A673 (cell line): ENCODE measurements around the gene LDLRAD3. TPM values are rescaled to one million over a fixed set of nuclear protein-coding genes. Genes with fewer than 3 reads are reported as not detected.
A peak's percentile ranks its signal among the peaks of the same experiment; 100 is the strongest.

Source experiments
- BruUV-seq: library from RNA; stranded (reverse); fragments of 400-500 nt; replicated peaks from 2 replicates; lab custom pipeline; 2021; lab: Mats Ljungman, UMichigan
- CTCF ChIA-PET: fragments of 300-600 bp; sonication (Branson Sonifier 250); formaldehyde crosslinking; loops from one replicate; lab custom pipeline; 2022; ENCODE audit warnings: antibody characterized with exemption; lab: Charles Lee
- POLR2A ChIA-PET: fragments of 300-600 bp; sonication (Branson Sonifier 250); formaldehyde crosslinking; loops from one replicate; lab custom pipeline; 2022; ENCODE audit warnings: antibody characterized with exemption; ENCODE audit not compliant: low non-redundant PET; lab: Charles Lee
- DNase-seq: peaks from one replicate; pipeline ENCODE4 v3.0.0-alpha.2; 2015; ENCODE audit warnings: low spot score
- H3K27ac ChIP-seq: fragments of 200-600 bp; sonication (generic); 2 replicates; pipeline ENCODE4 v1.5.1; 2016; ENCODE audit warnings: mixed run types, low read depth, mild to moderate bottlenecking, mixed read lengths, antibody characterized with exemption, low read length; ENCODE audit not compliant: poor library complexity, severe bottlenecking
- H3K27me3 ChIP-seq: fragments of 200-600 bp; sonication (generic); replicated peaks from 2 replicates; pipeline ENCODE4 v1.6.1; 2017; ENCODE audit warnings: mixed run types, low read depth, mild to moderate bottlenecking, mixed read lengths, antibody characterized with exemption, low read length; ENCODE audit not compliant: insufficient read depth, poor library complexity
- H3K36me3 ChIP-seq: fragments of 200-600 bp; sonication (generic); 2 replicates; pipeline ENCODE4 v1.6.1; 2016; ENCODE audit warnings: mixed run types, mild to moderate bottlenecking, mixed read lengths, antibody characterized with exemption, low read length; ENCODE audit not compliant: insufficient read depth, poor library complexity, severe bottlenecking
- H3K4me1 ChIP-seq: fragments of 200-600 bp; sonication (generic); 2 replicates; pipeline ENCODE4 v1.6.1; 2017; ENCODE audit warnings: mixed run types, mild to moderate bottlenecking, mixed read lengths, antibody characterized with exemption, low read length; ENCODE audit not compliant: insufficient read depth, poor library complexity, severe bottlenecking
- H3K4me3 ChIP-seq: fragments of 200-600 bp; sonication (generic); 2 replicates; pipeline ENCODE4 v1.5.1; 2016; ENCODE audit warnings: low read depth, mixed run types, mild to moderate bottlenecking, mixed read lengths, low read length; ENCODE audit not compliant: poor library complexity, severe bottlenecking
- H3K9me3 ChIP-seq: fragments of 200-600 bp; sonication (generic); 2 replicates; pipeline ENCODE4 v1.6.1; 2016; ENCODE audit warnings: mixed run types, low read depth, mild to moderate bottlenecking, mixed read lengths, antibody characterized with exemption, low read length; ENCODE audit not compliant: poor library complexity, severe bottlenecking
- CTCF ChIP-seq: fragments of 300-800, 200-600 bp; sonication (generic); conservative IDR thresholded peaks from 2 replicates; pipeline ENCODE4 v1.5.1; 2017; ENCODE audit warnings: low read depth, mild to moderate bottlenecking, antibody characterized with exemption, low read length, moderate library complexity, mixed read lengths
- EZH2 ChIP-seq: fragments of 200-600 bp; sonication (generic); IDR thresholded peaks from 2 replicates; pipeline ENCODE4 v1.6.1; 2017; ENCODE audit warnings: borderline replicate concordance, low read depth, mild to moderate bottlenecking, mixed read lengths, antibody characterized with exemption, low read length; ENCODE audit not compliant: poor library complexity, severe bottlenecking
- intact Hi-C: fragments of 100-400 bp; cut with micrococcal nuclease; formaldehyde crosslinking; loops from one replicate; pipeline ENCODE4 v1.10.0; 2022; ENCODE audit not compliant: unreplicated experiment
- total RNA-seq: library from RNA; stranded (reverse); gene quantifications from 2 replicates; pipeline ENCODE4 v1.2.3, GENCODE V29; 2021

LDLRAD3 gene
- total RNA-seq, 1 experiment from 2014 or later, result 13.1 TPM

- ChIA-PET CTCF (no interaction called here), POLR2A (no interaction called here)
- Histone ChIP-seq H3K36me3 (no peaks in the 10 kb centered on the region), H3K4me1 (peaks cover 8% of the 10 kb centered on the region), H3K4me3 (no peak overlapping the region), H3K27me3 (no peaks in the 10 kb centered on the region), H3K9me3 (no peaks in the 10 kb centered on the region), H3K27ac (no peak overlapping the region)
- intact Hi-C loops, result no loop called here
- DNase-seq, result no peak
- TF ChIP-seq EZH2, result no peak
- no peak for TF ChIP-seq CTCF
- no TSS peak for BruUV-seq
These were observed 133.5 kb downstream of the LDLRAD3 start for GRCh38 chr11:36077368-36077767.

- peak; percentile 55 for DNase-seq
- Histone ChIP-seq H3K4me3 (no peak overlapping the region), H3K27ac (no peak overlapping the region), H3K9me3 (no peaks in the 10 kb centered on the region), H3K4me1 (peaks cover 8% of the 10 kb centered on the region), H3K27me3 (no peaks in the 10 kb centered on the region), H3K36me3 (no peaks in the 10 kb centered on the region)
- BruUV-seq, result no TSS peak
- no peak for TF ChIP-seq EZH2
- TF ChIP-seq CTCF, result no peak
- intact Hi-C loops, result no loop called here
- ChIA-PET POLR2A (no interaction called here), CTCF (no interaction called here)
These were observed 134.2 kb downstream of the LDLRAD3 start for GRCh38 chr11:36077886-36078685.

GRCh38 chr11:36078686-36079055, 134.8 kb downstream of the LDLRAD3 start:
- Histone ChIP-seq H3K9me3 (no peaks in the 10 kb centered on the region), H3K4me3 (no peak overlapping the region), H3K4me1 (peaks cover 3% of the 10 kb centered on the region), H3K27me3 (no peaks in the 10 kb centered on the region), H3K36me3 (no peaks in the 10 kb centered on the region), H3K27ac (no peak overlapping the region)
- ChIA-PET CTCF (no interaction called here), POLR2A (no interaction called here)
- TF ChIP-seq CTCF (no peak), EZH2 (no peak)
- DNase-seq, result no peak
- intact Hi-C loops, result no loop called here
- no TSS peak for BruUV-seq
